GM12873 (cell line): ENCODE measurements around the gene KIF4A.

Experiments used
- TF ChIP-seq, protein P1 (sequence below): IDR thresholded peaks from 2 replicates; pipeline ENCODE4 v1.5.1; 2012; ENCODE audit warnings: low read depth, mild to moderate bottlenecking, moderate library complexity, low read length, control low read depth; ENCODE audit not compliant: insufficient read depth; ENCODE audit errors: missing control alignments

The KIF4A gene

DNA sequence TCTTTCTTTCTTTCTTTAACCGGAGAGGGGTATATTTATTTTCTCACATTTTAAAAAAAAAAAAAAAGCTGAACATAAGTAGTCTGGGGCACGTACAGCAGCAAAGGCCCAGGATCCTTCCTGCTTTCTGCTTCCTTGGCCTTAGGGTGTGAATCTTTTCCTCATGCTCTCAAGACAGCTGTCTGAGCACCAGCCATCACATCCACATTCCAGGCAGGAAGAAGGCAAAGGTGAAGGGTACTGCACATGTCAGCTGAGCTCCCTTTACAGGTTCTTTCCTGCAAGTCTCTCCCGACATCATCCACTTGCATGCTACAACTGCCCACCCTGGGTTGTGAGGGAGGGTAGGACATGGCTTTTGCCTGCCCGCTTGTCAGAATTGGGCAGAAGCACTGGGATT lies 69.6 kb downstream of the KIF4A start:
- TF ChIP-seq, protein P1, sequence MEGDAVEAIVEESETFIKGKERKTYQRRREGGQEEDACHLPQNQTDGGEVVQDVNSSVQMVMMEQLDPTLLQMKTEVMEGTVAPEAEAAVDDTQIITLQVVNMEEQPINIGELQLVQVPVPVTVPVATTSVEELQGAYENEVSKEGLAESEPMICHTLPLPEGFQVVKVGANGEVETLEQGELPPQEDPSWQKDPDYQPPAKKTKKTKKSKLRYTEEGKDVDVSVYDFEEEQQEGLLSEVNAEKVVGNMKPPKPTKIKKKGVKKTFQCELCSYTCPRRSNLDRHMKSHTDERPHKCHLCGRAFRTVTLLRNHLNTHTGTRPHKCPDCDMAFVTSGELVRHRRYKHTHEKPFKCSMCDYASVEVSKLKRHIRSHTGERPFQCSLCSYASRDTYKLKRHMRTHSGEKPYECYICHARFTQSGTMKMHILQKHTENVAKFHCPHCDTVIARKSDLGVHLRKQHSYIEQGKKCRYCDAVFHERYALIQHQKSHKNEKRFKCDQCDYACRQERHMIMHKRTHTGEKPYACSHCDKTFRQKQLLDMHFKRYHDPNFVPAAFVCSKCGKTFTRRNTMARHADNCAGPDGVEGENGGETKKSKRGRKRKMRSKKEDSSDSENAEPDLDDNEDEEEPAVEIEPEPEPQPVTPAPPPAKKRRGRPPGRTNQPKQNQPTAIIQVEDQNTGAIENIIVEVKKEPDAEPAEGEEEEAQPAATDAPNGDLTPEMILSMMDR = no peak

DNA sequence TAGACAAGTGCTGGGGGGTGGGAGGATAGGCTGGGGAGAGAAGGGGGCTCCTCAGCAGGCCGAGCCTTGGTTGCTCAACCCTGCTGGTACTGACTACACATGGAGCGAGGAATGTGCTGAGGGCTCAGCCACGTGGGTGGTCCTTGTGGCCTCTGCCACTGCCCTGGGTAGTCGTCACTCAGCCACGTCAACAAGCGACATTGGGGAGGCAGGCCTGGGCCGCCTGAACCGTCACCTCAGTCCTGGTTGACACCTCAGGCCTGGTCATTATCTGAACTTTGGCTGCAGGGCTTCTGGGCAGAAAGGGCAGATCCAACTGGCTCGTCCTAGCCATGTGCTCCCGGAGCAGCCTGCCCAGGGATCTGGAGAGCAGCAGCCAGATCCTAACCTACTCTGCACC lies 70.5 kb downstream of the KIF4A start:
- TF ChIP-seq, protein P1 = no peak

DNA sequence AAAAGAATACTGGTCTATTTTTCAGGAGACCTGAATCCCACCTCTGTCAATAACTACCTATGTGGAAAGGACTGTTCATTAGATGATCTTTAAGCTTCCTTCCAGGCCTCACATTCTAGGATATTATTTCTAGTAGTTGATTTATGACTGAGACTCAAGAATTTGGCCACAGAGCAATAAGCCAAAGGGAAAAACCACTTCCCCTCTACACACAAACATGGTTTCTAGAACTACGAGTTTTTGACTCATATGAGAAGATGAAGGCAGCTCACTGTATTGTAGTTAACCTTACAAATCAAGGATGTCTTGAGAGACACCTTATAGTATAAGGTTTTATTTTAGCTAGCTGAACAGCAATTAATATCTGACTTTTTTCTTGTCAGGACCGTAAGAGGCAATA lies 96.3 kb downstream of the KIF4A start:
- TF ChIP-seq, protein P1 = no peak

DNA sequence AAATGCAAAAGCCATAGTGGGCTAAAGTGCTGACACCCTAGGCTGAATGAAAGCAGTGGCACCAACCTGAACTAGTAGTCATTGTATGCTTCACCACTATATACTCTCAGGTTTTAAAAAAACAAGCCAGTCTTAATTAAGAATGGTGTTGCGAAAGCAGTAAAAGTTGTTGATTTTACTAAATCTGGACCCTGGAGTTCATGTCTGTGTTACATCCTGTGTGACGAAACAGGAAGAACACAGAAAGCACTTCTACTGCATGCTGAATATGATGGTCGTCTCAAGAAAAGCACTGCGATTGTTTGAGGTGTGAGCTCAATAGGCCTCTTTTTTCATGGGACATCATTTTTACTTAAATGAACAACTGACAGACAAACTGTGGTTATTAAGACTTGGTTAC lies 109.0 kb downstream of the KIF4A start:
- TF ChIP-seq, protein P1 = no peak

DNA sequence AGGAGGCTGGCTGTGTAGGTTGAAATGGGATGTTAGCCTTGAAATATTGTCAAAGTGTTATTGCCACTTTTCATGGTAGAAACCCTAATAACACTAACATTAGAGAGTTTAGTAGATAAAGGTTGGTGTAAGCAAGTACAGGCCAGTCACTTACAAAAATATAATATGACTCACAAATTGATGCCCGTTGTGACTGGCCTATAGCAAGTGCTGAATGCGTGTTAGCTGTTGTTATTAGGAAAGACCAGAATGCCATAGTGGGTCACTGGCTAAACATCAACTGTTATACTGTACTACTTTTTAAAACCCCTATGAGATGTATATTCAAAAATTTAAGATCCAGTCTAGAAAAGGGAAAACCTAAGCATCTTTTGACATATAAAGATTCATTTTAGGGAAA lies 112.8 kb downstream of the KIF4A start:
- TF ChIP-seq, protein P1 = no peak

DNA sequence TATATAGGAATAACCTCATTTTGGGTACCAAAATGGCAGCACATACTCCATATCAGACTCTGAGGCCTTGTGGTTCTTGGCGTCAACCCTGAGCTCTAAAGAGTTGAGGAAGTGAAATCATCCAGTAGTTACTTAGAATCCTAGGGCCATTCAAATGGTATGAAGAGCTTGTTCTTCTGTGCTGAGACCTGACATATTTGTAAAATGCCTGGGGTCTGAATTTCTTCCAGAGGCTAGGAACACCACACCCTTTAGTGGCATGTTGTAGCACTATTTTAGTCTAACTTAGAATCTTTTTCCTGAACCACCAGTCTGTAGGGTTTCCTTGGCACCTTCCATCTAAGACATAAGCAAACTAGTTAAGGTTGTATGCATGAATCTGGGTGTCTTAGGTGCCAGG lies 115.1 kb downstream of the KIF4A start:
- TF ChIP-seq, protein P1 = no peak

DNA sequence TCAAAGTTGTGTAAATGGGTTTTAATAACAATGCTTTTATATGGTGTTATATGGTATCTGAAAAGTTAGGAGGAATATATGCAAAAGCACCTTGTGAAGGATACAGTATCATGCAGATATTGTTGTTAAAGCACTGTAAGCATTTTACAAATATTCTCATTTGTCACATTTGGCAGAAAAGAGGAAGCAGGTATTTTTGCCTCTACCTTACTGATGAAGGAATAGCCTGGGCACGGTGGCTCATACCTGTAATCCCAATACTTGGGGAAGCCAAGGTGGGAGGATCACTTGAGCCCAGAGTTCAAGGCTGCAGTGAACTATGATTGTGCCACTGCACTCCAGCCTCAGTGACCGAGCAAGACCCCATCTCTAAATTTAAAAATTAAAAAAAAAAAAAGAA lies 121.0 kb downstream of the KIF4A start:
- TF ChIP-seq, protein P1 = no peak
